Muscle of back (tissue), 11 donors: ENCODE data around the gene MEF2D. TPM values are rescaled to one million over a fixed set of nuclear protein-coding genes. Genes with fewer than 3 reads are reported as not detected.

Experiments used
- DNase-seq, 3 donors: peaks; one replicate each; pipeline versions ENCODE4 v3.0.0 to v3.0.0-alpha.2; 2013
- polyA plus RNA-seq, 10 donors: library from polyadenylated mRNA; unstranded; fragments of 120-200 nt; gene quantifications; one replicate each; pipeline ENCODE4 v1.2.1, GENCODE V29; 2013; ENCODE audit not compliant: insufficient read length in 10 of 10

The MEF2D gene
- polyA plus RNA-seq, 10 donors = 37.3 to 66.8 (median 59.9) TPM

DNA sequence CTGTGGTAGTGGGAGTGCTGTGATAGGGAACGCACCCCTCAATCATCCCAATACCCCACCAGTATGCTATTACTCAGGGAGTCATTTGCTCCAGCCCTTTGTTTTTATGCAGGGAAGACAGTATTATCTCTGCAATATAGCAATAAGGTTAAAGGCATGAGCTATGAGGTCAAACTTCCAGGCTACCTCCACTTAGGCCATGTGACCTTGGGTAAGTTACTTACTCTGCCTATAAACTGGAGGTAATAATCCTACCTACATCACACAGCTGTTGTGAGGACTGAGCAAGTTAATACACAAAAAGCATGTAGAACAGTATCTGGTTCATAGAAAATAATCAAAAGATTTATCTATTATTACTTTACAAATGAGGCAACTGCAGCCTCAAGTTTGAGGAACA lies 30.1 kb downstream of the MEF2D start:
- no peak for DNase-seq

- DNase-seq = no peak
Observed at GRCh38 chr1:156468693-156469345, 31.8 kb downstream of the MEF2D start.

- no peak for DNase-seq
Observed at GRCh38 chr1:156467906-156468305, 32.7 kb downstream of the MEF2D start.

DNA sequence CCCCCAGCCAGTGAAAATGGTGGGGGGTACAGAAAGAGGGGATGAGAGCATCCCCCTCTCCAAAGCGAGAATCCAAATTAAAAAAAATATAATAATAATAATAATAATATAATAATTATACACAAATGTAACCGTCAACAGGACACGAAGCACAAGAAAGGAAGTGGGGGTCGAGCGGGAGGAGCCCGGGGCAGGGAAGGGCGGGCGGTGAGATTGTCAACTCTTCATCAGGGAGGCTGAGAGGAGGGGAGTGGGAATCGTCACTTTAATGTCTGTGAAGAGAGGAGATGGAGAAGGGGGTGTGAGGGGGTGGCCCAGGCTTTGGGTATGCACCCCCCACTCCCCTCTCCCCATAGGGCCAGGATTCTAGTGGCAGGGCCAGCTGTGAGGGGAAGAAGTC lies 33.2 kb downstream of the MEF2D start:
- no peak for DNase-seq

- DNase-seq = no peak
Observed at GRCh38 chr1:156465747-156466365, 34.7 kb downstream of the MEF2D start.

DNA sequence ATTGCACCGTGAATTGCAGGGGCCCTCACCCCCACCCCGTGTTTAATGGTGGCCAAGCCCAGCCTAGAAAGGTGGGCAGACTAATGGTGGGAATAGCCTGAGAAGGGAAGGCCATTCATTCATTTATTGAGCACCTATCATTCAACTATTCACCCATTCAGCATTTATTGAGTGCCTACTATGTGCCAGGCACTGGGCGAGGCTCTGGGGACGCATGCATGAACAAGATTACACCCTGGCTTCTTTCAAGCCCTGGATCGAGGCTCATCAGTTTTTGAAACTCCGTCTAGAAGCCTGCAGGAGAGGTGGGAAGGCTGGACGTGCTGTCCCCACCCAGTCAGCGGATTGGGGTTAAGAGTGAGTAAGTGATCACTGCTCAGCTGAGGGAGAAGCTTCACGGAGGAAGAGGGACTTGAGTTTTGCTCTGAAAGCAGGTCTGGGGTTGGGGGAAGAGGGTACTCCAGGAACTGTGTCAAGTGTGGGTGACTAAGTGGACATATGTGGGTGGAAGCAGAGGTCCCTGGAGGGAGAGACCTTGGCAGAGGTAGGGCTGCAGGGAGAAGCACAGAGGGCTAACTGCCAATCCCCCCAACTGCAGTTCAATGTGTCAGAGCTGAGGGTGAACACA lies 35.6 kb downstream of the MEF2D start:
- no peak for DNase-seq

DNA sequence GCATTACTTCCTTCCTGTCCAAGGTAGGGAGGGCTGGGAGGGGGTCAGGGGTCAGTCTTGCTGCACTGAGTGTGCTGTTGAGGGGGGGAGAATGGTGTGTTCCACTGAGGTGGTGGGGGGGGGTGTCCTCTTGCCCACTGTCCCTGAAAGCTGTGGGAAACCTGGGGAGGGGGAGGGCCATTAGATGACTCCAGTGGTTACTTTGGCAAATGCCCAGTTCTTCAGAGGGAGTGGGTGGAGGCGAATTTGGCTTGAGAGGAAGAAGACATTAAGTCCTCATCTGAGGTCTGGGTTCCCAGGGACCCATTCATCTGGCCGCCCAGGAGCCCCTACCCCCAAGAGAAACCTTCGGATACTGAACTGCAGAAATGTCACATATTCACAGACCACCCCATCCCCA lies 36.2 kb downstream of the MEF2D start:
- DNase-seq = no peak

DNA sequence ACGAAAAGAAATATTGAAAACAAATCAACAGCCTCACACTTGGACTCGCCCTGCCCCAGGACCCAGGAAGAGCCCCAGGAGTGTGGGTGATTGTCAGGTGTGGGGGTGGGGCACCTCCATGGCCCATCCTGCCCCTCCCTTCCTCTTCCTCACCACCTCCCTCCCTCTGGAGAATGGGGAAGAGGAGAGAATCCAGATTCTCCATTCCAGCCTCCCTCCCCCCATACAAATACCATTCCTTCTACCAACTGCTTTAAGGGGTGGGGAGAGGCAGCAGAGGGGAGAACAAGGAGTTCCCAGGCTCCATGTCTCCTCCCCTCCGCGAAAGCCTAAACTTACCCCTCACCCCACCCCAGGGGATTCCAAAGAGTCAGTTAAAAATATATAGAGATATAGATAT lies 36.7 kb downstream of the MEF2D start:
- no peak for DNase-seq

- no peak for DNase-seq
Observed at GRCh38 chr1:156462954-156463795, 37.4 kb downstream of the MEF2D start.

DNA sequence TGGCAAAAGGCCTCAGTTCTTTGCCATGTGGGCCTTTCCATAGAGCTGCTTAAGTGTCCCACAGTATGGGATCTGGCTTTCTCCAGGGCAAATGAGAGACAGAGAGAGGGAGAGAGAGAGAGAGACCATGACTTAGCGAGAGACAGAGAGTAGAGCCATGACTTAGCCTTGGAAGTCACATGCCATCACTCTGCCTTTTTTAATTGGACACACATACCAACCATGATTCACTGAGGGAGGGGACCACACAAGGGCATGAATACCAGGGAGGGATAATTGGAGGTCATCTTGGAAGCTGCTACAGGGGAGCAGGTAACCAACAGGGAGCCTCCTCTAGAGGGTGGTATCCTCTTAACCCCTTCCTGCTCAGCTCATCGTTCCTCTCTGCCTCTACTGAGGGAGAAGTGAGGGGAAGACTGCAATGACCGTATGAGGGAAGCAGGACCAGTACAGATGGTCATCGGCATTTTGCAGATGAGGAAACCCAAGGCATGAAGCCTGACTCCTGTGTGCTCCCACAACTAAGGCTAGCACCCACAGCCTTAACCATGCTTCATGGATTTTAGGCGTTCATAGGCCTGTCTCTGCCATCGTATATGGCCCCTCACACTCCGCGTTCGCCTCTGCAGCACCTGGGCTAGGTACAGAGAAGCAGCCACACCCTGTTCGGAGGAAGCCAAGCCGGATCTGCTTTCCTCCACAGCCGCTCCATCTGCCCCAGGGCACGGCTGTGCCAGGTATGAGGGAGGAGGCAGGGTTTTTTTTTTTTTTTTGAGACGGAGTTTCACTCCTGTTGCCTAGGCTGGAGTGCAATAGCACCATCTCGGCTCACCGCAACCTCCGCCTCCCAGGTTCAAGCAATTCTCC lies 38.6 kb downstream of the MEF2D start:
- no peak for DNase-seq

DNA sequence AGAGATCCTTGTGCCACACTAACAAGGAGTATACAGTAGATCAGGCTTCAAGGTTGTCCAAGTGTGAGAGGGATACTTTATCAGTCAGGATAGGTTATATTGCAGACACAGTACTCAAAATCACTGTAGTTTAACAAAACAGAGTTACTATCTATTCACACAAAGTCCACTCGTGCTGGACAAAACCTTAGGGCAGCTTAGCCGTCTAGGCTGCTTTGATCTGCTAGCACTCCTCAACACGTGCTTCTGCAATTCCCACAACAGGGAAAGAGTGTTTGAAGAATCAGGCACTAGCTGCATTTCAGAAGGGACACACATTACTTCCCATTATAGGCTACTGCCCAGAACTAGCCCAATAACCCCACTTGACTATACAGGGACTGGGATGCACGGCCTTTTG lies 39.5 kb downstream of the MEF2D start:
- no peak for DNase-seq

DNA sequence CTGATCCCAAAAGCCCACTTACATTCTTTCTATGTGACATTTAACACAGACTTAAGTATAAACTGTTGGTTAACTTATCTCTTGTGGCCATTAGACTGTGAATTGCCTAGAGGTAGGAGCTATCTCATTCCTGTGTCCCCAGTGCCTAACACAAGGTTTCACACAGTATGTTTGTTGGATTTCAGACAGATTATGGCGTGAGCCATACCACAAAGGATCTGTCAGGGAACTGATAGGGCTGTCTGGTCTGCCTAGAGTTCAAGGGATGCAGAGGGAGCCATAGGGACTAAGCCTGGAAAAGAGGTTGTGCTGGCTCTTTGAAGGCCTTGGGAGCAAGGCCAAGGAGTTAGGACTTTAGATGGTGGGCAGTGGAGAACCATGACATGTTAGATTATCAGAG lies 40.0 kb downstream of the MEF2D start:
- no peak for DNase-seq

GRCh38 chr1:156458181-156458503 lies 42.4 kb downstream of the MEF2D start:
- DNase-seq = no peak

DNA sequence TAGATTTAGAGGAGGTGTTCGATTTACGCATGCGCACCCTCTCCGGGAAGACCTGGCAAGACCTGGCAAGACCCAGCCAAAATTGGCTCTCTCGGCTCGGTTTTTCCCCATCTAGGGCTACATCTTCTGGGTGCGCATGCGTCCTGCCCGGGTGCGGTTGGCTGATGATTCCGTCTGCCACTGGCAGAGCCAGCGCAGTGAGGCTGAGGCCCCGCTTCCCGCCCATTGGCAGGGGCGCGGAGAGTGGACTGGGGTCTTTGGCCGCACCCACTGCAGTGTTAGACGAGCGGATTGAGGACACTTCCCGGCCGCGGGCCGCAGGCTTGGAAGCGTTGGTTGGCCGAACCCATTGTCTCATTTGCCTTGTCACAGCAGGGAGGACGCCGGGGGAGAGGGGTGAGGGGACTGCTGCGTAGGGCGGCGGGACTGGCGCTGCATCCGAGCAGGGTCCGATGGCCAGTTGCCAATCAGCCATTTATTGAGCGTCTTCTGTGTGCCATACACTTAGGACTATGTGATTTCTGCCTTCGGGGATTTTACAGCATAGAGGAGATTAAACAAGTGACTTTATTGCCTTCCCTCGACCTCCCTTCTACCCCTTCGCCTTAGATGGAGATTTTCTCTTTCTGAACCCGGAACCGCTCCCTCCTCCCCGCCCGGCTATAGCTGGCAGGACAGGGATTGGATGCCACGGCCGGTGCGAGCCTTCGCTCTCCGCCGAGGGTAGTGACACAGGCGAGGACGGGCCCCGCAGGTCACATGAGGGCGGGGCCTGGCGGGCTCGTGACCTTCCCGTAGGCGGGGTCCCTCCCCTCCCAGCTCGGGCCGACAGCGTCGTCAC lies 43.7 kb downstream of the MEF2D start:
- DNase-seq = peak; percentile 97 to 98 (median 98)

- DNase-seq = no peak
Observed at GRCh38 chr1:156455362-156455761, 45.2 kb downstream of the MEF2D start.

DNA sequence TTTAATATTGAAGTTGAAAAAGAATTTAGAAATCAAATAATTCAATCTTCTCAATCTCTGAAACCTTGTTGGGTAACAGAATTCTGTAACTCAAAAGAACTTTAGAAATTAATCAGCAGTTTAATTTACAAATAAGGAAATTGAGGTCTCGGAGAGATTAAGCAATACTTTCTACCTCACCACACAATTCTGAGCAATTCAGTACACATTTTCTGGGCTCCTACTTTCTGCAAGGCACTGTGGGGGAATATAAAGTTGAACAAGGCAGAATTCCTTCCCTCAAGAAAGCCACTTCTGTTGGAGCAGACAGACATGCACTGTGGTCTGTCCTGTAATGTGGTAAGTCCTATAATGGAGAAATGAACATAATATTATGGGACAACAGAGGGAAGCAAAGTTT lies 47.7 kb downstream of the MEF2D start:
- no peak for DNase-seq

DNA sequence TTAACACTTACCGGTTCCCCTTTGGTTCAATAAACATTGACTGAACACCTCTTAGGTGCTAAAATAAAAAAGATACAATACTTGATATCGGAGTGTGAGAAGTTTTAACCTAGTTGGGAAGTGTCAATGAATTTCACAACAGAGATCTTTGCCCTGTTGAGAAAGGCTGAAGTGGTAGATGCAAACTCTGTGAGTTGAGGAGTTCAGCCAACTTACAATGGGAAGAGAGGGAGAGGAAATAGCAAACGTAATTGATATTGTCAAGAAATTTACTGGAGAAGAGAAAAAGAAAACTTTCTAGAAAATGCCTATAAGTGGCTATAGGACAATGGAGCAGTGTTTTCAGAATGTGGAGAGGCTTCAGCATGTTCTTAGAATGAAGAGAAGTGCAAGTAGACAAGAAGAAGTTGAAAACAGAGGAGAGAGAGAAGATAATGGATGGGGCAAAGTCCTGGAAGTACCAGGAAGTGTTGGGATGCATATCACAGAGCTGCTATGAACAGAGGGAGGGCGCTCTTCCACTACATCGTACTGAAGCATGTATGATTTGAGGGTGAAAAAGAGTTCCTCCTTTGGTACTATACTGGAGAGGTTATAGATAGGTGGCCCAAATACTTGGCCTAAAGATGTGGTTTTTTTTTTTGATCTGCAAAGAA lies 48.9 kb downstream of the MEF2D start:
- DNase-seq = no peak

GRCh38 chr1:156448134-156448967 lies 52.2 kb downstream of the MEF2D start:
- no peak for DNase-seq

GRCh38 chr1:156445789-156446263 lies 54.7 kb downstream of the MEF2D start:
- DNase-seq = peak; percentile 68 to 91 (median 86)
